Ovary (tissue), 9 donors: Measurements from ENCODE around the gene CFAP92. TPM values are rescaled to one million over a fixed set of nuclear protein-coding genes. Genes with fewer than 3 reads are reported as not detected.
A peak's percentile ranks its signal among the peaks of the same experiment; 100 is the strongest.

Experiments used
- DNase-seq, 5 donors: peaks; one replicate each; pipeline ENCODE4 v3.0.0-alpha.2; 2019 to 2020
- H3K27ac ChIP-seq, 2 donors: fragments of 200-600 bp; one replicate each; pipeline versions ENCODE4 v1.5.1 to v1.8.0; 2019 to 2022
- H3K27me3 ChIP-seq: fragments of 200-600 bp; one replicate; pipeline ENCODE4 v1.8.0; 2022
- H3K36me3 ChIP-seq: fragments of 200-600 bp; sonication (generic); one replicate; pipeline ENCODE4 v1.5.1; 2019
- H3K4me1 ChIP-seq: one replicate; pipeline ENCODE4 v1.8.1; 2013; ENCODE audit warnings: mild to moderate bottlenecking, moderate library complexity; ENCODE audit not compliant: insufficient read depth
- H3K4me3 ChIP-seq: fragments of 200-600 bp; sonication (generic); one replicate; pipeline ENCODE4 v1.5.1; 2017
- H3K9me3 ChIP-seq, 2 donors: fragments of 200-600 bp in 1 of 2; sonication (generic) in 1 of 2; one replicate each; pipeline versions ENCODE4 v1.5.1 to v1.8.1; 2013 to 2019; ENCODE audit warnings: mild to moderate bottlenecking in 1 of 2, moderate library complexity in 1 of 2
- EP300 ChIP-seq: sonication (generic); formaldehyde crosslinking; IDR thresholded peaks from one replicate; pipeline ENCODE4 v1.6.1; 2017; ENCODE audit warnings: antibody characterized with exemption
- POLR2A ChIP-seq: fragments of 450-650 bp; IDR thresholded peaks from one replicate; pipeline ENCODE4 v1.6.1; 2017; ENCODE audit warnings: antibody characterized with exemption, mild to moderate bottlenecking, moderate library complexity
- WGBS, 3 donors: extraction: QIAGEN DNeasy Blood & Tissue Kit in 1 of 3; methylation state at CpG; one replicate each; pipeline versions ENCODE4 v1.1.5 to v1.1.7; 2013 to 2017; 5-methylcytosine and 5-hydroxymethylcytosine counted together
- intact Hi-C, 4 donors: fragments of 100-400 bp; cut with DNase I; formaldehyde crosslinking; loops; one replicate each; pipeline versions ENCODE4 v1.11.0 to v1.15.1; 2022 to 2023
- polyA plus RNA-seq, 2 donors: library from polyadenylated mRNA; stranded (reverse); fragments of 200-250 nt in 1 of 2; fragments of 350-450 nt in 1 of 2; fragmentation: Illumina TruSeq in 1 of 2; extraction: RNeasy Lipid Tissue Mini Kit (QIAGEN cat#74804) in 1 of 2; gene quantifications; one replicate each; pipeline ENCODE4 v1.2.3, GENCODE V29; 2013 to 2014
- total RNA-seq, 7 donors: library from RNA; depleted of rRNA in 2 of 7; stranded (reverse); fragments of >200 nt in 2 of 7; fragmentation: NEBNext Ultra II Directional in 3 of 7; extraction: Animal tissue kit (Norgen Biotek cat#: 25700) in 3 of 7; gene quantifications; one replicate each; pipeline versions ENCODE4 v1.1.0 to v1.2.4, GENCODE V29; 2016 to 2023
- TF ChIP-seq, protein P1 (sequence below), 3 donors: fragments of 450-650 bp in 2 of 3; fragments of 200-600 bp in 1 of 3; IDR thresholded peaks; one replicate each; pipeline versions ENCODE4 v1.5.1 to v1.8.0; 2016 to 2022; ENCODE audit warnings: antibody characterized with exemption in 3 of 3, mild to moderate bottlenecking in 1 of 3
- donor health status: DM: no; HTN: no; CAD: no; lungs with moderate emphysema.
- donor health status: DM: no; HTN: no; CAD: no.
- donor health status: Bipolar disorder and iron deficiency.
- donor health status: DM: yes; HTN: yes; CAD: no.
- donor health status: DM: no; HTN: no; CAD: no.
- donor health status: DM: yes; HTN: yes; CAD: no.

The CFAP92 gene
- total and polyA plus RNA-seq, 9 donors: 0.89 to 3.8 (median 1.5) TPM

DNA sequence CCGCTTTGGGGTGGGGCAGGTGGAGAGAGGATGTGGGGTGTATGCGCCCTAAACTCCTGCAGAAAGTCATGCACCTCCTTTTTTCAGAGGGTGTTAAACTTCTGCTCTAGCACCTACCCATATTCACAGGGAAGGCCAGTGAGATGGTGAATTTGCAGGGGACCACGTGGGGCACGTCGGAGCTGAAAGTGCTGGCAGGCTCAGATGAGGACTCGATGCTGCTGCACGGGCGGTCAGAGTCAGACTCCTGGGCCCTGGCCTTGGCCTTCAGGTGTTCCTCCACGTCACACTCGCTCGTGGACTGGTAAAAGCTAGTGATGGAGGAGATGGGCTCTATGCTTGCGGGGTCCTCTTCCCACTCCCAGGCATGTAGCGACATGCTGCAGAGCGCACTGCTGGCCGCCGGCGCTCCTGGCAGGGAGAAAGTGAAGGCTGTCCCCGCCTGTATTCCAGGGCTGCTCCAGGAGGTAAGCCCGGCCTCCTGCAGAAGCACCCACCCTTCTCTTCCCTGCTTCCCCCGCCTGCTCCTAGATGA is 883 bp downstream of the CFAP92 start:
- H3K27me3 ChIP-seq: no peaks in the 10 kb centered on the region
- H3K27ac ChIP-seq: no peak overlapping the region
- 83 to 86% (median 85%) methylated on average over 20 of the region's 20 CpGs for WGBS, 3 donors
- DNase-seq: peak in 1 of 5 donors; percentile 25
- H3K36me3 ChIP-seq: no peaks in the 10 kb centered on the region
- H3K4me1 ChIP-seq: peaks cover 7% of the 10 kb centered on the region
- no peaks in the 10 kb centered on the region for H3K9me3 ChIP-seq
- intact Hi-C loops: loop anchor here in 1 of 4 donors (10.0 kb wide), 1 partner anchor 252 kb away; the partner anchor contains the start of gene COPG1
- no peak for TF ChIP-seq POLR2A
- no peak for TF ChIP-seq EP300
- TF ChIP-seq, protein P1, sequence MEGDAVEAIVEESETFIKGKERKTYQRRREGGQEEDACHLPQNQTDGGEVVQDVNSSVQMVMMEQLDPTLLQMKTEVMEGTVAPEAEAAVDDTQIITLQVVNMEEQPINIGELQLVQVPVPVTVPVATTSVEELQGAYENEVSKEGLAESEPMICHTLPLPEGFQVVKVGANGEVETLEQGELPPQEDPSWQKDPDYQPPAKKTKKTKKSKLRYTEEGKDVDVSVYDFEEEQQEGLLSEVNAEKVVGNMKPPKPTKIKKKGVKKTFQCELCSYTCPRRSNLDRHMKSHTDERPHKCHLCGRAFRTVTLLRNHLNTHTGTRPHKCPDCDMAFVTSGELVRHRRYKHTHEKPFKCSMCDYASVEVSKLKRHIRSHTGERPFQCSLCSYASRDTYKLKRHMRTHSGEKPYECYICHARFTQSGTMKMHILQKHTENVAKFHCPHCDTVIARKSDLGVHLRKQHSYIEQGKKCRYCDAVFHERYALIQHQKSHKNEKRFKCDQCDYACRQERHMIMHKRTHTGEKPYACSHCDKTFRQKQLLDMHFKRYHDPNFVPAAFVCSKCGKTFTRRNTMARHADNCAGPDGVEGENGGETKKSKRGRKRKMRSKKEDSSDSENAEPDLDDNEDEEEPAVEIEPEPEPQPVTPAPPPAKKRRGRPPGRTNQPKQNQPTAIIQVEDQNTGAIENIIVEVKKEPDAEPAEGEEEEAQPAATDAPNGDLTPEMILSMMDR (IDR thresholded peaks at IDR 0.05): no peak
- no peak overlapping the region for H3K4me3 ChIP-seq

DNA sequence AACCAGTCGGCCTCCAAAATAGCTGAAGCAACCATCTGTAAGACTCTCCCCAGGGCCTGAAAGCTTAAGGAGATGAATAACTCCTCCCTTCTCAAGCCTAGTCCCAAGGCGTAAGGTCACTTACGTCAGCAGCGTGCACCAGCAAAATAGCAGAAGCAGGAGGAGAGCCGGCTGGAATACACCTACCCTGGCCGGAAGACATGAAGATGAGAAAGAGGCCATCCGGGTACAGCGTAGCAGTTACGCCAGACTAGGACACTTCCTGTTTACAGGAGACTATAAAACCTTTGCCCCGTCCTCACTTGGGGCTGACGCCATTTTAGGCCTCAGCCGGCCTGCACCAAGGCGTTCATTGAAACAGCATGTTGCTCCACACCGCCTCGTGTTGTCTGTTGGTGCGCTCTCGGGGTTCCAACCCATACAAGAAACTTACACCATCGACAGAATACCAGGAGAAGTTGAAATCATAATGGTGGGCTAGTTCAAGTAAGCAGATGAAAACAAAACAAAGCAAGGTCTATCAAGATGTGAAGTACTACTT is 2.5 kb downstream of the CFAP92 start:
- DNase-seq: peak in 1 of 5 donors; percentile 10
- Histone ChIP-seq H3K9me3 (no peaks in the 10 kb centered on the region), H3K27ac (no peak overlapping the region), H3K4me1 (peaks cover 7% of the 10 kb centered on the region), H3K36me3 (no peaks in the 10 kb centered on the region), H3K4me3 (no peak overlapping the region), H3K27me3 (no peaks in the 10 kb centered on the region)
- TF ChIP-seq, protein P1 (IDR thresholded peaks at IDR 0.05): no peak
- TF ChIP-seq POLR2A (no peak), EP300 (no peak)
- WGBS, 3 donors: 95 to 96% (median 95%) methylated on average over 18 of the region's 18 CpGs
- intact Hi-C loops: loop anchor here in 1 of 4 donors (10.0 kb wide), 1 partner anchor 253 kb away; the partner anchor contains the start of gene COPG1

DNA sequence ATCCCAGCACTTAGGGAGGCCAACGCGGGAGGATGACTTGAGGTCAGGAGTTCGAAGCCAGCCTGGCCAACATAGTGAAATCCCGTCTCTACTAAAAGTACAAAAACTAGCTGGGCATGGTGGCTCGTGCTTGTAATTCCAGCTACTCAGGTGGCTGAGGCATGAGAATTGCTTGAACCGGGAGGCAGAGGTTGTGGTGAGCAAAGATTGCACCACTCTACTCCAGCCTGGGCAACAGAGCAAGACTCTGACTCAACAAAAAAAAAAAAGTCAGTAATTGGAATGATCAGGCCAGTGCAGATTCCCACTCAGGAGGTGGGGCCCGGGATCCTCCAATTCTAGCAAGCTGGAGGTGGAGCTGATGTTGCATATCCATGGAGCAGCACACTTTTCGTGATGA is 5.6 kb downstream of the CFAP92 start:
- 91 to 93% (median 92%) methylated on average over 8 of the region's 8 CpGs for WGBS, 3 donors

DNA sequence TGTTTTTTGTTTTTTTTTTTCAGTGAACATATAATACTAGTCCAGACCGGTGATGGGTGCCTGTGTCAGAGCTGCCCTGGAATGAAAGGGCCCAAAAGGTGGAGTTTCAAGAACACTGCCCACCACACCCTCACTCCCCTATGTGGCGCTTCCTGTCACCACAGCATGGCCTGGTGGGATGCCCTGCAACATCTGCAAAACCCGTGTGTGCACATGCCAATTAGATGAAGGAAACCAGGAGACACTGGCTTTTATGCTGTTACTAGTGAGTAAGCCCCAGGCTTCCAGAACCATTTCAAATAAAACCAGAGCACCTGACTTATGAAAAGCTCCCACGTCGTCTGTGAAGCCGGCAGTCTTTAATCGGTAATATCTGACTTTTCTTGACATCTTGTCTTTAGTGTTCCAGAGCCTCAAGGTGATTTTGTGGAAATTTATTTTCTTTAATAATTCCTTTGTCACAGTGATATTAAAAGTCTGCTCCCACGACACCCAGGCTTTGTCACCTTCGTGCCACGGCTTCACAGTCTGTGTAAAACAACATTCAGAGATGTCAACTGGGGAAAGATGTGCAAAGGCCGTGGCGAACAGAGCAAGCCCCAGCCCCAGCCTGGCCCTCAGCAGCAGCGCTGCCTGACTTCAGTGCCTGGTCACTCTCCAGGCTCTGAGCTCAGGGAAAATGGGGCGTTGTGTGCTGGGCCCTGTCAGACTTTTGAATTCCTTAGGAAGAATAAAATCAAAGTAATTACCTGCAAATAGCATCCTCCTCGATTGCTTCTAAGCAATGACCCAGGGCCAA is 6.4 kb downstream of the CFAP92 start:
- Histone ChIP-seq H3K27me3 (no peaks in the 10 kb centered on the region), H3K9me3 (no peaks in the 10 kb centered on the region), H3K4me1 (no peaks in the 10 kb centered on the region), H3K36me3 (no peaks in the 10 kb centered on the region), H3K4me3 (no peak overlapping the region), H3K27ac (no peak overlapping the region)
- peak in 1 of 5 donors; percentile 10 for DNase-seq
- TF ChIP-seq, protein P1 (IDR thresholded peaks at IDR 0.05): no peak
- TF ChIP-seq POLR2A (no peak), EP300 (no peak)
- intact Hi-C loops: loop anchor here in 1 of 4 donors (10.0 kb wide), 2 partner anchors 97 to 277 kb away; no protein-coding TSS in a partner anchor
- 91 to 93% (median 92%) methylated on average over 15 of the region's 15 CpGs for WGBS, 3 donors

More for the DNA sequence above, 5.6 kb downstream of the CFAP92 start:
- TF ChIP-seq POLR2A: no peak
- TF ChIP-seq, protein P1 (IDR thresholded peaks at IDR 0.05): no peak
- no peak for TF ChIP-seq EP300
- Histone ChIP-seq H3K4me3 (no peak overlapping the region), H3K27me3 (no peaks in the 10 kb centered on the region), H3K27ac (no peak overlapping the region), H3K9me3 (no peaks in the 10 kb centered on the region), H3K4me1 (no peaks in the 10 kb centered on the region), H3K36me3 (no peaks in the 10 kb centered on the region)
- no peak for DNase-seq
- intact Hi-C loops: loop anchor here in 1 of 4 donors (10.0 kb wide), 2 partner anchors 97 to 277 kb away; no protein-coding TSS in a partner anchor
